Peyer's patch (tissue), 4 donors: ENCODE results near the gene PRPF38B.

ENCODE experiments used
- POLR2A ChIP-seq, 2 donors: fragments of 450-650 bp; IDR thresholded peaks; one replicate each; pipeline ENCODE4 v1.5.1; 2017; ENCODE audit warnings: antibody characterized with exemption in 2 of 2, mild to moderate bottlenecking in 2 of 2, moderate library complexity in 2 of 2
- TF ChIP-seq, protein P1 (sequence below), 6 experiments: fragments of 450-650 bp in 4 of 6; fragments of 200-600 bp in 2 of 6; sonication (generic) in 1 of 6; IDR thresholded peaks; one replicate each; pipeline ENCODE4 v1.5.1; 2017 to 2019; ENCODE audit warnings: antibody characterized with exemption in 6 of 6, mild to moderate bottlenecking in 3 of 6, moderate library complexity in 1 of 6

DNA sequence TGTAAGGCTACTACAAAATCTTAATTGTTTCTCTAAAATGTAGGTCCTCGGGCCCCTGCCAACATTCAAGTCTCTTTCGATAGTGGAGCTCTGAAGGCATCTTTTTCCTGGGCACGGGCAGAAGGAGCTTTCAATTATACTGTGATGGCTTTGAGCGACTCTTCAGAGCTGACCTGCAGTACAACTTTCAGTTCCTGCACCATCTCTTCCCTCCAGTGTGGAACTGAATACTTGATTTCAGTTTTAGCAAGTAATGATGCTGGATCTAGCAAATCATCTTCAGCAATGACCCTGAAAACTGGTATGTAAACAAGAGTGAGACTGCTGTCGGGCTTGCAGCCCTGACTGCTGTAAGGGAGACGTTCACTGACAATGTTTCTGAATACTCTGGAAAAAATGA, 30.2 kb downstream of the PRPF38B start:
- TF ChIP-seq, protein P1, sequence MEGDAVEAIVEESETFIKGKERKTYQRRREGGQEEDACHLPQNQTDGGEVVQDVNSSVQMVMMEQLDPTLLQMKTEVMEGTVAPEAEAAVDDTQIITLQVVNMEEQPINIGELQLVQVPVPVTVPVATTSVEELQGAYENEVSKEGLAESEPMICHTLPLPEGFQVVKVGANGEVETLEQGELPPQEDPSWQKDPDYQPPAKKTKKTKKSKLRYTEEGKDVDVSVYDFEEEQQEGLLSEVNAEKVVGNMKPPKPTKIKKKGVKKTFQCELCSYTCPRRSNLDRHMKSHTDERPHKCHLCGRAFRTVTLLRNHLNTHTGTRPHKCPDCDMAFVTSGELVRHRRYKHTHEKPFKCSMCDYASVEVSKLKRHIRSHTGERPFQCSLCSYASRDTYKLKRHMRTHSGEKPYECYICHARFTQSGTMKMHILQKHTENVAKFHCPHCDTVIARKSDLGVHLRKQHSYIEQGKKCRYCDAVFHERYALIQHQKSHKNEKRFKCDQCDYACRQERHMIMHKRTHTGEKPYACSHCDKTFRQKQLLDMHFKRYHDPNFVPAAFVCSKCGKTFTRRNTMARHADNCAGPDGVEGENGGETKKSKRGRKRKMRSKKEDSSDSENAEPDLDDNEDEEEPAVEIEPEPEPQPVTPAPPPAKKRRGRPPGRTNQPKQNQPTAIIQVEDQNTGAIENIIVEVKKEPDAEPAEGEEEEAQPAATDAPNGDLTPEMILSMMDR (IDR thresholded peaks at IDR 0.05), result no peak
- no peak for TF ChIP-seq POLR2A (IDR thresholded peaks at IDR 0.05)
